UCSD-AML1 (cell line): ENCODE results near the gene CACNA1C.

Experiments
- DNase-seq: peaks from one replicate; lab custom pipeline; 2025; ENCODE audit not compliant: unreplicated experiment; lab: John Stamatoyannopoulos, UW

CACNA1C gene

DNA sequence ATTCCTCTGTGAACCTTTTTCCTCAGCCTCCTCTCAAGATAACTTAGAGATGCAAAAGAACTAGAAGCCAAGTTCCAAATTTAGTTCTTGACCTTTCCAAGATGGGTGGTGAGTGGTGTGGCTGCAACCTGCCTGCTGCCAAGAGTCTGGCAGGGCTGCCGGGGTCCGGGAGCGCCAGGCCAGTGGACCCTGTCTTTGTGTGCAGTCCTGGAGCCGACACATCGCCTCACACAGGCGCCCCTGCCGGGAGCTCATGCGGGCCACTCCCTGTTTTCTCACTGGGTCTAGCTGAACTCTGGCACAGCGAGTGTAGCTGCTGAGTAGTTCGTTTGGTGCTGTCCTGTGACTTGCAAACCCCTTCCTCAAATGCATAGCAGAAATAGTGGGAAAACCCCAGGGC lies 84.9 kb downstream of the CACNA1C start:
- DNase-seq, result no peak

DNA sequence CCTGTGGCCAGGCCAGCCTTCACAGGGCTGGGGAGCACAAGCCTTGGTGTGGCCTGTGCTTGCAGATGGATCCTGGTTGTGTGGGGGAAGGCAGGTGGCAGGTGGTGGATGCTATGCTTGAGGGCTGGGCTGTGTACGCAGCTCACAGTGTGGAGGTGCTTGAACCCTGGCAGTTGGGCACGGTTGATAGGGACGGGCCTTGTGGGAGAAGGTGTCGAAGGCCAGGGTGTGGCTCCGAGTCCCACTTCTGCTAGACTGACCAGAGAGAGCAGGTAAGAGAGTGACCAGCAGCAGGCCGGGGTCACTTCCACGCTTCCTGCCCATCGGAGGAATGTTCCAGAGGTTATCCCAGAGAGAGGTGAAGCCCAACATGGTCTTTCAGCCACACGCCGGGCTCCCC lies 85.5 kb downstream of the CACNA1C start:
- DNase-seq, result no peak

DNA sequence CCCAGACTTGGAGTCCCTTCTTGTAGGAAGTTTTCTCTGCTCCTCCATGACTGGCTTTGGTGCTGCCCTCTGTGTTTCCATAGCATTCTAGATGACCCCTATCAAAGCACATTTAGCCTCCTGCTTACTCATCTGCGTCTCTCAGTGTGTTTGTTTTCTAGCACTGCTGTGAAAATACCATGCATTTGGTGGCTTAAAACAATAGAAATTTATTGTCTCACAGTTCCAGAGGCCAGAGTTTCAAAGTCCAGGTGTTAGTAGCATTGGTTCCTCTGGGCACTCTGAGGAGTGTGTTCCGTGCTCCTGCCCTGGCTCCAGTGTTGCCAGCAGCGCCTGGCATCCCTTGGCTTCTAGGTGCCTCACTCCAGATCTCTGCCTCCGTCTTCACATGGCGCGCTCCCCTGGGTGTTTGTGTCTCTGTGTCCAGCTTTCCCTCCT lies 86.1 kb downstream of the CACNA1C start:
- DNase-seq, result no peak

DNA sequence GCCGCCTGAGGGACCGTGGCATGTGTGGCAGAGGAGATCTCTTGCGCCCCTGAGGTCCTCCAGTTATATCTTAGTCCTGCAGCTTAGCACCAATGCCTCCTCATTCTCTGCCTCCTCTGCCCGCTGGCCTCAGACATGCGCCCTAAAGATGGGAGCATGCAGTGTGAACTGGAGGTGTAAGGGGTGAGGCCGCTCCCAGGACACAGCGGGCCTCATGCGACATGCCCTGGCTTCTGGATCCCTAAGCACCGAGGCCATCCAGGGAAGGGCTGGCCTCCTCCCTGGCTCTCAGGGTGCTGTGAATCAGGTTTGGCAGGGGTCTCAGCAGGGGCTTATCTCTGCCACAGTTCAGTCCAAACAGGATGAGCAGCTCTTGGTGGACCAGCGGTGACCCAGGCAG lies 86.9 kb downstream of the CACNA1C start:
- DNase-seq, result no peak

DNA sequence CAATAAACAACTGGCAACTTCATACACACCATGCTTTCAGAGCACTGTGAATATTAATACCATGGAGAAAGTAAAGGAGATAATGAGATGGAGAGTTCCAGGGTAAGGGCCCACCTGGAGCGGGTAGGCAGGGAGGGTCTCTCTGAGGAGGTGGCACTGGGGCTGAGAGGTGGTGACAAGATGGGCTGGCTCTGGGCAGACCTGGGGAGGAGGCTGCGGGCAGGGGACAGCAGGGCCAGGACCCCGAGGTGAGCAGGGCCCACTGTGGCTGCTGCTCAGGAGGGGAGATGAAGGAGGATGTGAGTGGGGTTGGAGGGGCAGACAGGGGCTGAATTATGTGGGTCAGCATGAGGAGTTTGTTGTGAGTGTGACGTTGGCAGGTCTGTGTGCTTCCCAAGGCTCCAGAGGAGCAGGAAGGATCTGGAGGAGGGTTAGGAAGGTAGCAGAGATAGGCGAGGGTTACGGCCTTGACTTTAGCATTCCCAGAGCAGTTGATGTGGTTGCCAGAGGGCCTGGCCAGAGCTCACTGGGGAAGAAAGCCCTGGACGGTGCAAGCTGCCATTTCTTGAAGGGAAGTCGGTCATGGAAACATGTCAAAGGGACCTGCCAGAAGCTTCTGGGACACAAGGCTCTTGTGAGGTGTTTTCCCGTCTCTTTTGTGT lies 88.2 kb downstream of the CACNA1C start:
- DNase-seq, result no peak

DNA sequence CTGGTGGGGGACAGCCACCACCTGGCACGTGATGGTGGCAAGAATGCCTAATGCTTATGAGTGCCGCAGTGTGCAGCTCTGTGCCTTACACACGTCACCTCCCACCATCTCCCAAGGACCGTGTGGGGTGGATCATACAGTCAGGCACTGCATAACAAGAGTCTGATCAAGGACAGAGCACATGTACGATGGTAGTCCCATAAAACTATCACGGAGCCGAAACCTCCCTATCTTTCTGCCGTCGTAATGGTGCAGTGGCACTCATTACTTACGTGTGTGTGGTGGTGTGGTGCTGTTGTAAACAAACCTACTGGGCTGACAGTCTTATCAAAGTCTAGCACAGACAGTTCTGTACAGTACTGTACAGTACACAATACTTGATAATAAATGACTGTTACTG lies 89.3 kb downstream of the CACNA1C start:
- no peak for DNase-seq

DNA sequence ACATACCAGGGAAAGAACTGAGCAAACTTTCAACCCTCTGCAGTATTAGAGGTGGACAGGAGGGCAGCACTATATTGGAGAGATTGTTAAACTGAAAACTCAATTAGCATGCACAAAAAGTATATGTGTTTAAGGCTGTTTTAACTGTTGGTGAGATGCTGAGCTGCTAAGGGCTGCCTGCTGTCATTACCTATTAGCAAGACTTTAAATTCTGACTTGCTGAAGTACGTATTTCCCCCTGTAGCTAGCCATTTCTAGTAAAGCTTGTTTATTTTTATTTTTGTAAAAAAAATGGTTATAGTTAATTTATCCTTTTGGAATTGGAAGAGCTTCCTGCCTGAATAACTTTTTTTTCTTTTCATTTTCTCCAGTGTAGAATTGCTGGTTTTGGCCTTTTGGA lies 92.2 kb downstream of the CACNA1C start:
- DNase-seq, result no peak

DNA sequence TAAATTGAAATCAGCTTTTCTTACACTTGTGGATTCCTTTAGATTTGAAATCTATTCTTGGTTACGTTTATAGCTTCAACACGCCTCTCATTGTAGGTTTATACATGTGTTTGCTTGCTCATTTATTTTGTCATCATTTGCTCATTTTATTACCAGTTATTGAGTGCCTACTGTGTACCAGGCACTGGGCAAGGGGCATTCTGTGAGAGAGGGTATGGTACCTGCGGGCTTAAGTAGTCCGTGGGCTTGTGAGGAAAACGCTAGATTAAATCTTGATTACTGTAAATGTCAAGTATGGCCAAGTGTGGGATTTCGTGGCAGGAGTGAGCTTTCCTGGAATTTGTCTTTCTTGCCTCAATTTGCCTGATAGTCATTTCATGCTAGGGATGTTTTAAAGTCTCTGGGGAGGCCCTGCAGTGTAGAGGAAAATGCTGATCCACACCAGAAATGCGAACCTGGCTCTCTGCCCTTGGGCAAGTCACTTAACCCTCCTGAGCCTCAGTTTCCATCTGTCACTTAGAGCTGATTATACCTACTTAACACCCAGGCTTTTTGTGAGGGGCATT lies 92.7 kb downstream of the CACNA1C start:
- DNase-seq, result no peak

DNA sequence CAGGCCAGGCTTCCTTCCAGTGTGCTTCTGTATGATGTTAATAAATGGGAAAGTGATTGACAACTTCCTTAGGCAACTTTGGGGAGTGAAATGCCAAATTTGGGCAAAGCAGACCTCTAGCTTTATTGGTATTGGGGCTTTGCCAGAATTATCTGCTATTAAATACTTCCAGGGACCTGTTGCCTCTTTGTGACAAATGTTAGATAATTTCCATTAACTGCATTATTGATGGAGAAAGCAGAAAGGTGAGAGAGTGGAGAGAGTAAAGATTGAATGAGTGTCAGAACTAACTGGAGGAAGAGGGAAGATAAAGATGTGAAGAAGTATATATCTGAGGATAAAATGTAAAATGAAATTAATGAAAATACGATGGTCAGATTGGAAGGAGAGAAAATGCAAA lies 94.5 kb downstream of the CACNA1C start:
- no peak for DNase-seq

DNA sequence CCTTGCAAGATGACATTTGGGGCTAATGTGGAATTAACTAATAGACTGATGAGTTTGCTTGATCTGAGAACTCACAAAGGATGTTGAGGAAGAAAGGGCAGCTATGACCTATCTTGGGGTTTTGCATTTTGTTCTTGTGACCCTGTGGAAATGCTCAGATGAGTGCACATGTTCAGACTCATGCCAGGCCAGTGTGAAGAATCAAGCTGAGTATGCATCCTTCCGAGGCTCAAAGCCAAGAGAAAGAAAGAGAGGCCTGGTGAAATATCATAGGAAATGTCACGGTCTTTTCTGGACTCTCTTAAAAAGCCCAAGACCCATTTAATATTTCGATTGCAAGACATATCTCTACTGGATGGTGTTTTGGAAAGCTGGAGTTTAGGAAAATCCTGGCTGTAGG lies 96.3 kb downstream of the CACNA1C start:
- DNase-seq, result no peak

DNA sequence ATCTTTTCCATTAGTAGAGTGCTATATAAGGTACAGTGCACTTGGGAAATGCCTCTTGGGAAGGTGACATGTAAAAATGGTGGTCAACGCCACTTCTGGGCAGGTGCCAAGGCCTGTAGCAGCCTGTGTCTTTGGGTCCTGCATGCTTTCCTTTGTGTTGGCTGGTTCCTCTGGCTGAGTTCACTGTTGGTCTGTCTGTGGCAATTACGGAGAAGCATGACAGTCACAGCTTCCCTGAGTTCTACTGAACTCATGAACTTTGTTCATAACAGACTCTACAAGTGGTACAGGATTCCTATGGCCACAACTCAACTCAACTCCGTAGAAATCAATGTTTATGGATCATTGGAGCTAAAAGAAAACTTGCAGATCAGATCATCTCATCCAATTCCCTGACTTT lies 98.0 kb downstream of the CACNA1C start:
- DNase-seq, result no peak

DNA sequence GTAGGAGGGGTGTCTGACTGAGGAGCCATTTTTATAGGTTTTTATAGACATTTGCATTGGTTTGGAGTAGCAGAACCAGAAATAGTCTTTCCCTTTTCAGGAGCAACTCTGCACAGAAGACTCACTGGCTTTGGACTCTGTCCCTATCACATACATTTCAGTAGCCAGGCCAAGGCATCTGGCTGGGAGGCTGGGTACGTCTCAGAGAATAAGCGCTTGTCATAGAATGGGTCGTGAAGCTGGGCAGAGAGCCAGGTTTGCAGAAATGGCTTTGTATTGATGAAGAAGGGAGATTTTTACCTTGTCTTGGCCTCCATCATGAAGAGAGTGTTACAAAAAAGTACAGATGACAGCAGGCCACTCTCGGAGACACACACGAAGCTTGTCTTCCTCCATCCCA lies 98.6 kb downstream of the CACNA1C start:
- no peak for DNase-seq

DNA sequence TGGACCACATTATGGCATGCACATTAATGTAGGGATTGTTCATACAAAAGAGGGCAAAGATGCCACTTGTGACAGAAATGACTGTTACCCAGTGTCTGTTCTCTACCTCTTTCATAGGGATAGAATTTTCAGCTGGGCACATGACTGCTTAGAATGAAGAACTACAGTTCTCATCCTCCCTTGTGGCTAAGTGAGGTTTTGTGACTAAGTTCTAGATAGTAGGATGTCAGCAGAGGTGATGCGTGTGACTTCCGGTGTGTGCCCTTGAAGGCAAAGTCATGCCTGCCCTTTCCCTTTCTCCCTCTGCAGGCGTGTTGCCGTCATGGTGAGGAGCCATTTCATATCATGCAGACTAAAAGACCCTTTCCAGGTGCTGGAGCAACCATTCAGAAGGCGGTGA lies 99.3 kb downstream of the CACNA1C start:
- DNase-seq, result no peak

DNA sequence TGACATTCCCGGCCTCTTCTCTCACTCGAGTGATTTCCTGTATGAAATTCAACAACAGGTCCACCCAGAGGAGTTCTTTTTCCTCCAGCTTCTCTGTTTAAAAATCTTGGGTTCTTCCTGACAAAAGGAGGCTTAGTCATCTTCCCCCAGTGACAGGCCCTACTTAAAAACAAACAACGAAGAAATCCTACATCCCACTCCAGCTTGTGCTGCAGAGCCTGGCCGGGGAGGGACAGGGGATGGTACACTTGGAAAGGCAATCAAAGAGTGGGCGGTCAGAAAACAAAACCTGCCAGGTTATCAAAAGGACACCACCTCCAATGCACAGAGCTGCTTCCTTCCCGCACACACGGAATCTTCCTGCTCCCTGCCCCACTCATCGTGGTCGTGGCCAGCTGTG lies 101.3 kb downstream of the CACNA1C start:
- no peak for DNase-seq

DNA sequence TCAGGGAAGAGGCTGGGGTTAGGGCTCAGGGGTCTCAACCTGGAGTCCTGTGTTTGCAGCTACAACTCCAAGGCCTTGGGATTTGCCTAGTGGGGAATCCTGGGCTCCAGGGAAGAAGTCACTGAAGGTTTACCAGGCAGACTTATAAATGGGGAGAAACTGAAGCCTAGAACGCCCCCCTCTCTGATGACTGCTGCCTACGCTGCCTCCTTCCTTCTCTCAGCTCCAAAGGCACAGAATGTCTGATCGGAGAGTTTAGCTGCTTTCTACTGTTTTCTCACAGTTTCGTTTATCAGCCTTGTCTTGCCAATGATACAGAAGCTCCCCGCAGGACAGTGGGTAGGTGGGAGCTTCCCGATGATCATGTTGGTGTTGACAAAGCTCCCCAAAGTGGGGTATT lies 101.7 kb downstream of the CACNA1C start:
- no peak for DNase-seq

DNA sequence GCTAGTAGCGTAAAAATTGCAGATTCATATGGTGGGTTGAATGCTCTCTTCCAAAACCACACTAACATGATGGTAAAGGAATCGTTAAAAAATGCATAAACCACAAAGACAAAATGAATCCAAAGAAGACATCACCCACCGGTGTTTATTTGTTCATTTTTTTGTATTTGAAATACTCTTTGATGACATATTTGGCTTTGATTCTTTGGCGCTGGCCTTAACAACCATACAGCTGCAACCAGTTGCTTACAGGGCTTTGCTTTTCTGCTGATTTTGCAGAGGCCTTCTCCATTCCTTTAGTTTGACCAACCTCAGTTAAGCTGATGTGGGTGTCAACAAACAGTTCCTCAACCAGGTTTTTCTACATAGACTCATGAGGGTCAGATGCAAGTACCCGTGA lies 103.5 kb downstream of the CACNA1C start:
- no peak for DNase-seq

DNA sequence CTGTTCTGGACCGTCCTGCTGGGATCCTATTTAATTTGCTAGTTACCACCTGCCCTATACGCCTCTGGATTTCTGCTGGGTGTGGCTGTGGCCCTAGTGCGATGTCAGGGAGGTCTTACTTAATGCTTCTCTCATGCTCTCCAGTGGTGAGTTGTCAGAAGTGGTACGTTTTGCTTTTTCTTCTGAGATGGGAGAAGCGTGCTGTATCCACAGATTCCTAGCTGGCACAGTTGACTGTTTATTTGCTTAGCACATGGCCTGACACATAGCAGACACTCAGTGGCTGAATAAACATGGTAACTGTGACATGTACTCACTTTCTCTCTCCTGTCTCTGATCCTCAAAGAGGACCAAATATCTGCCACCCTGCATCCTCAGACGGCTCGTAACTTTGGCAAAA lies 107.3 kb downstream of the CACNA1C start:
- DNase-seq, result no peak

DNA sequence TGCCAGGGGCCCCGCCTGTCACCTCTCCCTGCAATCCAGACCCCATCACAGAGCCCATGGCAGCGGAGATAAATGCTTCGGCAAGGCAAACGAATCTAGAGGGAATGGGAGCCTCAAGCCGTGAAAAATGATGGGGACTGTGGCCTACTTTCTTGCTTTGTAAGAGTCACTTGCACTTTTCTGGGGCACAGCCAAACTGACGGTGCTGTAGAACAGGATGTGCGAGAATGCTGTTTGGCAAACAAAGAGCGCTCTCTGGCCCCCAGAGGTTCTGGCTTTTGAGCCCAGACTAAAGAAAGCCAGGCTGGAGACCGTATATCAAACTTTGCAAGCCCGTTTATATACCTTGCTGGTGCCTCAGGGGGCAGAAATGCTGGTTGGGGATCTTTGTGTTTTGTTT lies 108.7 kb downstream of the CACNA1C start:
- no peak for DNase-seq

DNA sequence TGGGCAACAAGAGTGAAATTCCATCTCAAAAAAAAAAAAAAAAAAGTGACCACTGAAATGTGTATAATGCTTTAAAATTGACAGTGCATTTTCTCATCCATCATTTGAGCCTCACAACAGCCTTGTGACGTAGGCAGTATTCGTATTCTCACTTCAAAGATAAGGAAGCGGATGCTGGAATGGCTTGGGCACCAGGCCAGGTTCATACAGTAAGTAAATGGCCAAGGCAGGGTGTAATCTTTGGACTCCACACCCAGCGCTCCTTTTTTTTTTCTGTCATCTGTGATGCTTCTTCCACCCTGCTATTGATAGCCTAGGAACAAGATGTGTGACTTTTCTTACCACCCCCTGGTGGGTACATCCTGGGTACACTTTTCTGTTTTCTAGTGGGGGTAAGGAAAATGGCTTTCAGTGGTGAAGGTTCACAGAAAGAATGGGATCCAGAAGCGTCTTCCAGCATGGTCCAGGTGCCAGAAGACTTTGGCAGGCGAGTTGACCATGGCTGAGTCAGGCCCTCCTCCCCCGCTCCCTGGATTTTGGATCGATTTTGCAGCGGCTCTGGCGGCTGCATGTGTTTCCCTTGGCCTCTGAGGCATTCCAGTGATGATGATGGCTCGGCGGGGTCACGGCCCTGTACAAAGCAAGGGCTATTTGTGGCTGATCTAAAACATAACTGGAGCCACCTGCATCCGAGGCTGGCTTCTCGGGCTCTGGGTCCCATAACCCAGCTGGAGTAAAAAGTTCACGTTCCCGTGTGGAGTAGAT lies 110.6 kb downstream of the CACNA1C start:
- DNase-seq, result no peak

DNA sequence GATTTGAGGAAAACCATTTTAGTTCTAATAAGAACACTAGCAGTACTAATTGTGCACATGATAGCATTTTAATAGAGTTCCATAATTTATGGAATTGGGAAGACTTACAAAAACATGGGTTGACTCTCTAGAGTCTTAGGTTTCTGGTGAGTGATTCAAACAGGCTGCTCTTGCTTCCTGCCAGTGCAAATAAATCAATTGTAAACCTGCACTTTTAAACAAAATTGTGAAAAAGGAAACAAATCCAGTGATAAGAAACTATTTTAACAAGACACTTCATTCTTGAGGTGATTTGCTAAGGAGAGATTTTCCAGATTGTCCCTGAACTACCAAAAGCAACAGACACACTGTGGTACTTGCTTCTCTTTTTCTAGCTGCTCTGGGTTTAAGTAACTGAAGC lies 112.2 kb downstream of the CACNA1C start:
- DNase-seq, result no peak

DNA sequence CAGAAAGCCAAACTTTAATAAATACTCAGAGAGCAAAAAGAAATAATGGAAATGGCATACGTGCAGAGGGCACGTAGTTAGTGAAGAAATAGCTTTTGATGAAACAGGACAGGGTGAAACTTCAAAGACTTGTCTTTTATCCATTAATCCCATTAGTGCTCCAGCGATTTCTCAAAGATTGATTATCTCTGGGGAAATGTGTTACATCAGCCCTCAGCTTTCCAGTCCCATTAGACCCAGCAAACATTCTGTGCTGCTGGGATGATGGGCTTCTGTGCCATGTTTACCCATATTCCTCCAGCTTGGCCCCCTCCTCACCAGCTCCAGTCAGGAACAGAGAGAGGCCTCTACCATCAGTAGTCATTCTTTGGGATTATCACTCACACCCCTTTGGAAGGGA lies 113.1 kb downstream of the CACNA1C start:
- no peak for DNase-seq

DNA sequence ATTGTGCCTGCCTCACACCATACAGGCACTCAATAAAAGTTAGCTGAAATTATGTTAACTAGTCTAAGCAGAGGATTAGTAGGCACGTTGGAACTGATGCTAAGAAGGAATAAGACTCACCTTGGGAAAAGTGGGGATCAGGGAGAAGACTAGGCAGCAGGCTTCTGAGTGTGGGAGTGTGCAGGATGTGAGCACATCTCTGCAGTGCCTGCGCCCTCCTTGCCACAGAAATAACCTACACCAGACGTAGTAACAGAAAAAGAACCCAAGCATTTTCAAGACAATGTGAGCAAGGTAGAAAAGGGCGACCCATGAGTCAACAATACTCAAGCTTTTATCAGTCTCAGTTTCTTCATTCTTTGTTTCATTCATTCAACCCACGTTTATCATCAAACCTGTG lies 113.9 kb downstream of the CACNA1C start:
- DNase-seq, result no peak

DNA sequence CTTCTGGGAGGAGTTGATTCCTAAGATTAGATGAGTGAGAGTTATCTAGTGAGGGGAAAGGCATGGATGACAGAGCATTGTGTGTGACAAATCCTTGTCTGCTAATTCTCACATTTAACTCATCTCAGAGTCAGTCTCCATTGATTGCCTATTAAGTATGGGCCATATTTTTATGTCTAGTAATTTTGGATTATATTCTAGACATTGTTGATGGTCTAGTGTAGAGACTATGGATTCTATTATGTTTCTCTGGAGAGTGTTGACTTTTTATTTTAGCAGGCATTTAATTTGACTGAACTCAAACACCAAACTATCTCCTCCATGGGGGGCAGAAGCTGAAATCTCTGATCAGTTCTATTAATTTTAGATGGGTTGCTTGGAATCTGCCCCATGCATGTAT lies 114.4 kb downstream of the CACNA1C start:
- no peak for DNase-seq
